Thoracic aorta (tissue), 2 donors: ENCODE data around the gene CTBP2. TPM values are rescaled to one million over a fixed set of nuclear protein-coding genes. Genes with fewer than 3 reads are reported as not detected.

Experiments
- ATAC-seq: fragments of 150-250 bp; one replicate; pipeline ENCODE4 v1.8.0; 2017; ENCODE audit warnings: low read depth; ENCODE audit not compliant: insufficient number of reproducible peaks, low FRiP score
- DNase-seq: peaks from one replicate; pipeline ENCODE4 v3.0.0-alpha.2; 2020; ENCODE audit warnings: low spot score
- H3K27ac ChIP-seq, 2 donors: fragments of 200-600 bp; sonication (generic); 1 replicate in 1 of 2; 2 replicates in 1 of 2; pipeline ENCODE4 v1.5.1; 2016; ENCODE audit warnings: mild to moderate bottlenecking in 2 of 2, moderate library complexity in 2 of 2
- H3K27me3 ChIP-seq: fragments of 200-600 bp; sonication (generic); replicated peaks from 2 replicates; pipeline ENCODE4 v1.6.0; 2016; ENCODE audit warnings: mild to moderate bottlenecking; ENCODE audit not compliant: insufficient read depth
- H3K36me3 ChIP-seq: fragments of 200-600 bp; sonication (generic); one replicate; pipeline ENCODE4 v1.5.1; 2016
- H3K4me1 ChIP-seq, 2 donors: fragments of 200-600 bp; sonication (generic); 1 replicate in 1 of 2; 2 replicates in 1 of 2; pipeline versions ENCODE4 v1.5.1 to v1.6.0; 2016; ENCODE audit warnings: low read depth in 2 of 2, mild to moderate bottlenecking in 1 of 2; ENCODE audit not compliant: control insufficient read depth in 1 of 2
- H3K4me3 ChIP-seq: fragments of 200-600 bp; sonication (generic); 2 replicates; pipeline ENCODE4 v1.5.1; 2016; ENCODE audit warnings: mild to moderate bottlenecking
- H3K9me3 ChIP-seq: fragments of 200-600 bp; sonication (generic); 2 replicates; pipeline ENCODE4 v1.5.1; 2016
- total RNA-seq, 2 donors: library from RNA; depleted of rRNA; stranded (reverse); fragments of >200 nt; gene quantifications; one replicate each; pipeline versions ENCODE4 v1.1.0 to v1.2.3, GENCODE V29; 2016
- TF ChIP-seq, protein P1 (sequence below): fragments of 200-600 bp; sonication (generic); IDR thresholded peaks from one replicate; pipeline ENCODE4 v1.5.1; 2019; ENCODE audit warnings: antibody characterized with exemption

The CTBP2 gene
- total RNA-seq, 2 donors from 2014 or later, result 62.8 to 80.6 TPM

DNA sequence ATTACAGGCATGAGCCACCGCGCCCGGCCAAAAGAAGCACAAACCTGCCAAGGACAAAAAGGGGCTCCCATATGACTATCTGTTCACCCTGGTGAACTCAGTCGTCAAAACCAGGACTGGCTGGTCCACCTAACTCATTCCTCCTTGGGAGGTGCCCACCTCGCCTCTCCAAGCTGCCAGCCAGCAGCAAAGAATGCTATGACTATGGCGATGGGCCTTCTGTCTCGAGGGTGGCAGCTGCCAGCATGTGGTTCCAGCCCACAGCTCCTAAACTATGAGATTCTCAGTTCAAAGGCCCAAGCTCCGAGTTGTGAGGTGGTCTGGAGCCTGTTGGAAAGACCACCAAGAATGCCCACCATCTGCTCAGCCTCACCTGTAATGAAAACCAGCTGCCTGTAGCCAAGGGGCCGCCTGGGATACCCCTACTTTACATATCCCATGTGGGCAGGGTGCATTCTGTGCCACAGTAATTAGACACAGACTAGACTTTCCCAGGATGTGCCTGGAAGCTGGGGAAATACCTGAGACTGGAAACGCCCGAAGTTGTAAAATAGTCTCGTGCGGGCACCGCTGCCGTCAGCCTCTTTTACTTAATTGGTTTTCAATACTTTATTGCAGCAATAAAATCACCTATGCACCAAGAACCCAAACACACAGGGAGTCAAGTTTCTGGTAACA is 147.4 kb downstream of the CTBP2 start:
- no peaks in the 10 kb centered on the region for H3K9me3 ChIP-seq
- ATAC-seq (no peak), DNase-seq (no peak)
- H3K27me3 ChIP-seq, result no peaks in the 10 kb centered on the region
- H3K4me3 ChIP-seq, result no peak overlapping the region
- H3K27ac ChIP-seq, result peak overlapping the region; percentile 93 to 97
- peaks cover 45 to 100% of the 10 kb centered on the region in 2 donors for H3K4me1 ChIP-seq
- TF ChIP-seq, protein P1, sequence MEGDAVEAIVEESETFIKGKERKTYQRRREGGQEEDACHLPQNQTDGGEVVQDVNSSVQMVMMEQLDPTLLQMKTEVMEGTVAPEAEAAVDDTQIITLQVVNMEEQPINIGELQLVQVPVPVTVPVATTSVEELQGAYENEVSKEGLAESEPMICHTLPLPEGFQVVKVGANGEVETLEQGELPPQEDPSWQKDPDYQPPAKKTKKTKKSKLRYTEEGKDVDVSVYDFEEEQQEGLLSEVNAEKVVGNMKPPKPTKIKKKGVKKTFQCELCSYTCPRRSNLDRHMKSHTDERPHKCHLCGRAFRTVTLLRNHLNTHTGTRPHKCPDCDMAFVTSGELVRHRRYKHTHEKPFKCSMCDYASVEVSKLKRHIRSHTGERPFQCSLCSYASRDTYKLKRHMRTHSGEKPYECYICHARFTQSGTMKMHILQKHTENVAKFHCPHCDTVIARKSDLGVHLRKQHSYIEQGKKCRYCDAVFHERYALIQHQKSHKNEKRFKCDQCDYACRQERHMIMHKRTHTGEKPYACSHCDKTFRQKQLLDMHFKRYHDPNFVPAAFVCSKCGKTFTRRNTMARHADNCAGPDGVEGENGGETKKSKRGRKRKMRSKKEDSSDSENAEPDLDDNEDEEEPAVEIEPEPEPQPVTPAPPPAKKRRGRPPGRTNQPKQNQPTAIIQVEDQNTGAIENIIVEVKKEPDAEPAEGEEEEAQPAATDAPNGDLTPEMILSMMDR, result no peak
- H3K36me3 ChIP-seq, result no peaks in the 10 kb centered on the region

DNA sequence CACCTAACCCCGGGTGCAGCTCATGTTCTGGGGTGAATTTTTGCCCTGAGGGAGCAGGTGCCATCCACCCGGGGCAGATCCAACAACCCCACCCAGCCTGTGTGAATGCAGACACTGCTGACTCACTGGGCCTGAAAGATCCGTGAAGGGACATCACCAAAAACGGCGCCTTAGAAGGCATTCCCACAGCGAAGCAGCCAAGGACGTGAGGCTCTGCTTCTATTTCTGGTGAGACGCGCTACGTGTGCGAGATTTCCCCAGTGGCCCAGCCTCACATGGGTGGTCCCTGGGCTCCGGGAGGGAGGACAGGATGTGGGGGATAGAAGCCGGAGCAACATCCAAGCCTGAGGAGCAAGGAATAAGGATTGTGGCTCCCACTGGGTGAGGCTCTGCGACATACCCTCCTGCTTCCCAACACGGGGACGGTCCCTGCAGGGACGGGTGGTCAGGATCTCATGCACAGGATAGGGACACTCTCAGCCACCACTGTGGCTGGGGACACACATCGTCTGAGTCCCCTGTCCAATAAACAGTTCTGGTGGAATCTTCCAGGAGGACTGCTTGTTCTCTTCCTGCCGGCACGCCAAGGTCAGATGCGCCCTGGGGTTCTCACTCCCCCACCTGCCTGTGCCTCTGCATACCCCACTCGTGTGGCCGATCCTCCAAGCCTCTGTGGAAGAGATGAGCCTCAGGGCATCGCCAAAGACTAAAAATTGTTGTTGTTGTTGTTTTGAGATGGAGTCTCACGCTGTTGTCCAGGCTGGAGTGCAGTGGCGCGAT is 148.2 kb downstream of the CTBP2 start:
- H3K36me3 ChIP-seq, result no peaks in the 10 kb centered on the region
- DNase-seq (peak; percentile 53), ATAC-seq (no peak)
- no peaks in the 10 kb centered on the region for H3K27me3 ChIP-seq
- peaks cover 36 to 100% of the 10 kb centered on the region in 2 donors for H3K4me1 ChIP-seq
- TF ChIP-seq, protein P1, result no peak
- H3K27ac ChIP-seq, result peak overlapping the region; percentile 93 to 97
- H3K4me3 ChIP-seq, result peak overlapping the region; percentile 8
- H3K9me3 ChIP-seq, result no peaks in the 10 kb centered on the region

DNA sequence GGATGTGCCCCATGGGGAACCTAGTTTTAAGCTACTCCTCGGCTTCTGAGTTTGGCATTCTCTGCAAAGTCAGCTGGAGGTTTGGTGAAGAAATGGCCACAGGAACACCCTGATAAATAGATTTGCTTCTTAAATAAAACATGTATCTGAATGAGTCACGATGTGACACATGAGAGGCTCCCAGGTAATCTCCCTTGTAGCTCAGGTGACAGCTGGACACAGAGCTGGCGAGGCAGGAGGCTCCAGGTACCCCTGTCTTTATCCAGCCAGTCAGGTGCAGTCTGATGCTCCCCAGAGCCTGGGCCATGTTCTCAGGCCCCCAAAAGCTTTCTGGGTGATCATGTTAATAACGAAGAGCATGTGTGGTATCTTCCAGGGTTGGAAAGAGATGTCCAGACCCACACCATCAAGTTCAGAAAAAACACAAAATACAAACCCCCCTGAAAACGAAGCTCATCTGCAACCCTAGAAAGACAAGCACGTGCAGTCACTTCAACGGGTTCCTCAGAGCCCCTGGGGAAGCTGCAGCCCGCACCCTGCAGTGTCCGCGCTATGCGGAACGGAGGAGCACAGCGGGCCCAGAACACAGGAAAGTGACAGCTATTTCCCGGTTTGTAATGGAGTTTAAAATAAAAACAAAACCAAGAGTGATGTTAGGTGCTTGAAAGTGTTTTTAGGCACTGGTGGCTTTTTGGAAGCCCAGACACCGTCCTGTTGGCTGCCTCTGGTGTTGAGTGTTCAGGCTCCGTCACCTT is 149.0 kb downstream of the CTBP2 start:
- H3K9me3 ChIP-seq, result no peaks in the 10 kb centered on the region
- H3K4me1 ChIP-seq, result peaks cover 32 to 100% of the 10 kb centered on the region in 2 donors
- DNase-seq (no peak), ATAC-seq (no peak)
- TF ChIP-seq, protein P1, result no peak
- H3K36me3 ChIP-seq, result no peaks in the 10 kb centered on the region
- H3K27me3 ChIP-seq, result no peaks in the 10 kb centered on the region
- H3K27ac ChIP-seq, result peak overlapping the region; percentile 93 to 97
- peak overlapping the region; percentile 8 for H3K4me3 ChIP-seq

DNA sequence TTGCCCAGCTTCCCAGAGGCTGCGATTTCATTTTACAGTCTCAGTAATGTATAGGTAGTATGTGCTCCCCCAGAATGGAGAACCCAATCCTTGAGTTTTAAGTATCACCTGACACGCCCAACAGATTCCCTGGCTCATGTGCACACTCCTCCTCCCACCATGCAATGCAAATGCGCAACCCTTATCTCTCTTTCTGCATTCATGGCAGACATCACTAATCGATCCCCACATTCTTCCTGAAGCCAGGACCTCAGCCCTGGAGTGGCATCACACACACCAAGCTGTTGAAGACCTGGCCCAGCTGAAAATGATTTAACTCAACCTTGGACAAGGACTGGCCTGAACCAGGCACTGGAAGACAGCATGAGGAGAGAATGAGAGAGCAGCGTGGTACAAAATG is 150.0 kb downstream of the CTBP2 start:
- H3K4me1 ChIP-seq, result peaks cover 26 to 92% of the 10 kb centered on the region in 2 donors
- H3K36me3 ChIP-seq, result peaks cover 4% of the 10 kb centered on the region
- no peak overlapping the region for H3K4me3 ChIP-seq
- DNase-seq (no peak), ATAC-seq (no peak)
- no peaks in the 10 kb centered on the region for H3K9me3 ChIP-seq
- TF ChIP-seq, protein P1, result no peak
- H3K27ac ChIP-seq, result peak overlapping the region; percentile 93 to 97
- no peaks in the 10 kb centered on the region for H3K27me3 ChIP-seq
